ENCODE measurements around the gene UGT1A9. TPM values are rescaled to one million over a fixed set of nuclear protein-coding genes. Genes with fewer than 3 reads are reported as not detected.

The UGT1A9 gene
- total and polyA plus RNA-seq, 2 of the 13 experiments (the other 11 are each of a cell fraction or from before 2014, with no cell fraction given), result 0.07 TPM; not detected in 1

GRCh38 chr2:233674995-233675394, 3.3 kb downstream of the UGT1A9 start:
- no peak for ATAC-seq

More at GRCh38 chr2:233674995-233675394, 3.3 kb downstream of the UGT1A9 start:
- DNase-seq (ENCODE audit: low spot score) (no peak), FAIRE-seq (no peak)
- in situ Hi-C loops (cut with HindIII; ENCODE audit: extremely low pct_ligation_motif_present, low pct_unique_long_range_greater_than_20kb), result no loop called here
- intact Hi-C loops (cut with micrococcal nuclease; ENCODE audit: unreplicated experiment), result no loop called here
- no peaks in the 10 kb centered on the region for H4K20me1 ChIP-seq (ENCODE audit: insufficient read depth, low read length)
- no peaks in the 10 kb centered on the region for H3K27me3 ChIP-seq (ENCODE audit: control insufficient read depth in 1 of 2, insufficient read depth in 2 of 2, low read length in 2 of 2)
- no peak for TF ChIP-seq ZSCAN12 (CRISPR knock-in tag; IDR thresholded peaks at IDR 0.05)
- no peak for TF ChIP-seq SRF (IDR thresholded peaks at IDR 0.05; ENCODE audit: low read depth, low read length)
- no peak for TF ChIP-seq ZGPAT (CRISPR knock-in tag; IDR thresholded peaks at IDR 0.05)
- no peak for TF ChIP-seq ZNF549 (CRISPR knock-in tag; IDR thresholded peaks at IDR 0.05)
- no peak for TF ChIP-seq GTF3A (CRISPR knock-in tag; conservative IDR thresholded peaks at IDR 0.05)
- TF ChIP-seq ZNF646 (CRISPR knock-in tag; IDR thresholded peaks at IDR 0.05), result no peak
- TF ChIP-seq ZFAT (CRISPR knock-in tag; conservative IDR thresholded peaks at IDR 0.05), result no peak
- TF ChIP-seq ZNF841 (CRISPR knock-in tag; IDR thresholded peaks at IDR 0.05; ENCODE audit: borderline replicate concordance), result no peak
- no peak for TF ChIP-seq ZNF441 (CRISPR knock-in tag; IDR thresholded peaks at IDR 0.05; ENCODE audit: borderline replicate concordance)
- TF ChIP-seq ZNF770 (CRISPR knock-in tag; IDR thresholded peaks at IDR 0.05), result no peak
- no peak for TF ChIP-seq ZNF619 (CRISPR knock-in tag; IDR thresholded peaks at IDR 0.05)
- no peak for TF ChIP-seq NFKBIZ (CRISPR knock-in tag; IDR thresholded peaks at IDR 0.05)
- H3K4me2 ChIP-seq (ENCODE audit: low read depth, low read length), result no peak overlapping the region
- ChIA-PET POLR2A (no interaction called here), CTCF (ENCODE audit: low intra/inter-chr PET ratio, low total read pairs) (no interaction called here)
- no peaks in the 10 kb centered on the region for H3K9me3 ChIP-seq (ENCODE audit: low read length)
- H3K27ac ChIP-seq (ENCODE audit: extremely low read length, insufficient read depth, low read length), result no peak overlapping the region
- 25% methylated on average over 4 of the region's 4 CpGs for WGBS (ENCODE audit: low lambda C conversion rate)
- no peak overlapping the region for H2AFZ ChIP-seq (ENCODE audit: low read length)
- no peak overlapping the region for H3K4me3 ChIP-seq (replicated peaks in 1 of 3; ENCODE audit: insufficient read depth in 1 of 3, low read depth in 2 of 3, low read length in 3 of 3)
- H3K9ac ChIP-seq (ENCODE audit: insufficient read depth, low read depth, low read length), result no peak overlapping the region
- BruUV-seq (replicated peaks), result no TSS peak
- no peaks in the 10 kb centered on the region for H3K4me1 ChIP-seq (ENCODE audit: insufficient read depth, low read length)
- no peaks in the 10 kb centered on the region for H3K79me2 ChIP-seq (ENCODE audit: insufficient read depth, low read length)
- H3K36me3 ChIP-seq (replicated peaks in 1 of 2; ENCODE audit: control insufficient read depth in 1 of 2, insufficient read depth in 2 of 2, low read length in 2 of 2), result no peaks in the 10 kb centered on the region
